DOHH2 (cell line): ENCODE results near the gene TBATA.

Experiments
- H3F3A ChIP-seq: fragments of 200-600 bp; sonication (generic), shearing (Covaris generic); 2 replicates; pipeline ENCODE4 v1.6.0; 2016; ENCODE audit warnings: antibody characterized with exemption, mild to moderate bottlenecking; ENCODE audit not compliant: control insufficient read depth, insufficient read depth
- H3K27ac ChIP-seq: fragments of 200-600 bp; sonication (generic); 2 replicates; pipeline ENCODE4 v1.5.1; 2014; ENCODE audit warnings: low read depth, mild to moderate bottlenecking, low read length, moderate library complexity
- H3K27me3 ChIP-seq: fragments of 200-600 bp; sonication (generic); 2 replicates; pipeline ENCODE4 v1.6.1; 2014; ENCODE audit warnings: mild to moderate bottlenecking, low read length, mixed read lengths; ENCODE audit not compliant: control insufficient read depth
- H3K36me3 ChIP-seq: fragments of 200-600 bp; sonication (generic); 2 replicates; pipeline ENCODE4 v1.6.1; 2014; ENCODE audit warnings: mild to moderate bottlenecking, low read length, moderate library complexity, mixed read lengths; ENCODE audit not compliant: control insufficient read depth
- H3K4me1 ChIP-seq: fragments of 200-600 bp; sonication (generic); 2 replicates; pipeline ENCODE4 v1.6.1; 2014; ENCODE audit warnings: mild to moderate bottlenecking, low read length, mixed read lengths; ENCODE audit not compliant: control insufficient read depth
- H3K4me2 ChIP-seq: fragments of 200-600 bp; sonication (generic); 2 replicates; pipeline ENCODE4 v1.6.0; 2014; ENCODE audit warnings: mild to moderate bottlenecking, low read length, moderate library complexity
- H3K4me3 ChIP-seq: fragments of 200-600 bp; sonication (generic); 2 replicates; pipeline ENCODE4 v1.5.1; 2014; ENCODE audit warnings: mild to moderate bottlenecking, low read length, mixed read lengths
- H3K79me2 ChIP-seq: fragments of 200-600 bp; sonication (generic); 2 replicates; pipeline ENCODE4 v1.6.1; 2014; ENCODE audit warnings: mild to moderate bottlenecking, low read length, mixed read lengths; ENCODE audit not compliant: control insufficient read depth
- H3K9me2 ChIP-seq: fragments of 200-600 bp; sonication (generic); replicated peaks from 2 replicates; pipeline ENCODE4 v1.6.1; 2014; ENCODE audit warnings: mild to moderate bottlenecking, low read length, mixed read lengths; ENCODE audit not compliant: control insufficient read depth
- H3K9me3 ChIP-seq: fragments of 200-600 bp; sonication (generic); 2 replicates; pipeline ENCODE4 v1.6.1; 2014; ENCODE audit warnings: antibody characterized with exemption, low read length, mixed read lengths; ENCODE audit not compliant: control insufficient read depth, insufficient read depth
- H4K20me1 ChIP-seq: fragments of 200-600 bp; sonication (generic); 2 replicates; pipeline ENCODE4 v1.6.0; 2014; ENCODE audit warnings: low read depth, mild to moderate bottlenecking, antibody characterized with exemption, low read length, moderate library complexity; ENCODE audit not compliant: control insufficient read depth, insufficient read depth
- CTCF ChIP-seq: fragments of 200-600 bp; sonication (generic); IDR thresholded peaks from one replicate; pipeline ENCODE4 v1.5.1; 2014; ENCODE audit warnings: antibody characterized with exemption, mild to moderate bottlenecking, low read depth, low read length; ENCODE audit not compliant: poor library complexity, severe bottlenecking
- EZH2phosphoT487 ChIP-seq: fragments of 200-600 bp; sonication (generic); IDR thresholded peaks from 2 replicates; pipeline ENCODE4 v1.6.1; 2017; ENCODE audit warnings: borderline replicate concordance, mild to moderate bottlenecking, antibody characterized with exemption, low read length, moderate library complexity, mixed read lengths

TBATA gene

DNA sequence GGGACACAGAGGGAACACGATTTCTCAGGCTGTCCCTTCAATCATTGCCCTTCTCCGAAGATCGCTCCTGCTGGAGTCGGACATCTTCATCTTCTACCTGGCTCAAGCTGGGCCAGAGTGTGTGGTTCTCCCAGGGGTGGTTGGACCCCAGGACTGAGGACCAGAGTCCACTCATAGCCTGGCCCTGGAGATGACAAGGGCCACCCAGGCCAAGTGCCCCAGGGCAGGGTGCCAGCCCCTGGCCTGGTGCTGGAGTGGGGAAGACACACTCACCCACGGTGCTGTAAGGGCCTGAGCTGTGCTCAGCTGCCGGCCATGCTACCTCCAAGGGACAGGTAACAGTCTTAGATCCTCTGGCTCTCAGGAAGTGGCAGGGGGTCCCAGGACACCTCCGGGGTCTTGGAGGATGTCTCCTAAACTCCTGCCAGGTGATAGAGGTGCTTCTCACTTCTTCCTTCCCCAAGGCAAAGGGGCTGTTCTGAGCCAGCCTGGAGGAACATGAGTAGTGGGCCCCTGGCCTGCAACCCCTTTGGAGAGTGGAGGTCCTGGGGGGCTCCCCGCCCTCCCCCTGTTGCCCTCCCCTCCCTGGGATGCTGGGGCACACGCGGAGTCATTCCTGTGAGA is 23.3 kb downstream of the TBATA start:
- no peak for TF ChIP-seq EZH2phosphoT487
- TF ChIP-seq CTCF = no peak

DNA sequence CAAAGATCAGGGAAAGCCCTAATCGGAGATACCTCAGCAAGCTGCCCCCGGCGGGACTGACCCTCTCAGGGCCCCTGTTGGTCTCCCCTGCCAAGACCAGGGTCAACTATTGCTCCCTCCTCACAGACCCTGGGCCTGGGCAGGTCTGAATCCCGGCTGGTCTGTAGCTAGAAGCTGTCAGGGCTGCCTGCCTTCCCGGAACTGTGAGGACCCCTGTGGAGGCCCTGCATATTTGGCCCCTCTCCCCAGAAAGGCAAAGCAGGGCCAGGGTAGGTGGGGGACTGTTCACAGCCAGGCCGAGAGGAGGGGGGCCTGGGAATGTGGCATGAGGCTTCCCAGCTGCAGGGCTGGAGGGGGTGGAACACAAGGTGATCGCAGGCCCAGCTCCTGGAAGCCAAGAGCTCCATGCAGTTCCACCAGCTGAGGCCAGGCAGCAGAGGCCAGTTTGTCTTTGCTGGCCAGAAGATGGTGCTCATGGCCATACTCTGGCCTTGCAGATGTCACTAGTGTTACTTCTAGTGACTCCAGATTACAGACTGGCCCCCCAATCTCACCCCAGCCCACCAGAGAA is 24.1 kb downstream of the TBATA start:
- H4K20me1 ChIP-seq = no peaks in the 10 kb centered on the region
- no peaks in the 10 kb centered on the region for H3K9me2 ChIP-seq
- peaks cover 6% of the 10 kb centered on the region; the same call in 1 of the 2 replicates for H3K9me3 ChIP-seq
- no peaks in the 10 kb centered on the region for H3K36me3 ChIP-seq
- H3K4me2 ChIP-seq = no peak overlapping the region
- H3F3A ChIP-seq = no peaks in the 10 kb centered on the region
- no peak overlapping the region for H3K27ac ChIP-seq
- no peaks in the 10 kb centered on the region for H3K4me1 ChIP-seq
- H3K4me3 ChIP-seq = no peak overlapping the region
- no peak for TF ChIP-seq CTCF
- TF ChIP-seq EZH2phosphoT487 = no peak
- H3K79me2 ChIP-seq = no peaks in the 10 kb centered on the region
- H3K27me3 ChIP-seq = peaks cover 3% of the 10 kb centered on the region; the same call in 1 of the 2 replicates

More for the DNA sequence above, 23.3 kb downstream of the TBATA start:
- H3K27ac ChIP-seq = no peak overlapping the region
- no peaks in the 10 kb centered on the region for H3K4me1 ChIP-seq
- no peak overlapping the region for H3K4me3 ChIP-seq
- no peaks in the 10 kb centered on the region for H3K36me3 ChIP-seq
- no peak overlapping the region for H3K4me2 ChIP-seq
- H3K27me3 ChIP-seq = peaks cover 3% of the 10 kb centered on the region; the same call in 1 of the 2 replicates
- H3K9me3 ChIP-seq = peaks cover 9% of the 10 kb centered on the region; the same call in 1 of the 2 replicates
- no peaks in the 10 kb centered on the region for H3F3A ChIP-seq
- no peaks in the 10 kb centered on the region for H4K20me1 ChIP-seq
- H3K79me2 ChIP-seq = no peaks in the 10 kb centered on the region
- no peaks in the 10 kb centered on the region for H3K9me2 ChIP-seq

GRCh38 chr10:70760271-70760787 is 24.8 kb downstream of the TBATA start:
- no peaks in the 10 kb centered on the region for H3K4me1 ChIP-seq

More at GRCh38 chr10:70760271-70760787, 24.8 kb downstream of the TBATA start:
- no peak for TF ChIP-seq EZH2phosphoT487
- TF ChIP-seq CTCF = no peak
- Histone ChIP-seq H3K4me3 (no peak overlapping the region), H3K9me2 (no peaks in the 10 kb centered on the region), H3K27me3 (peaks cover 5% of the 10 kb centered on the region; the same call in 1 of the 2 replicates), H4K20me1 (no peaks in the 10 kb centered on the region), H3K36me3 (no peaks in the 10 kb centered on the region), H3K27ac (no peak overlapping the region), H3K9me3 (no peaks in the 10 kb centered on the region), H3K79me2 (no peaks in the 10 kb centered on the region), H3F3A (no peaks in the 10 kb centered on the region), H3K4me2 (no peak overlapping the region)
